Endodermal cell (in vitro differentiated cells): ENCODE data around the gene DUOX1. TPM values are rescaled to one million over a fixed set of nuclear protein-coding genes. Genes with fewer than 3 reads are reported as not detected.

ENCODE experiments used
- DNase-seq: peaks from one replicate; pipeline ENCODE4 v3.0.0-alpha.2; 2017
- H3K27ac ChIP-seq: 2 replicates; pipeline ENCODE4 v1.5.1; 2013; ENCODE audit warnings: mild to moderate bottlenecking, low read depth, low read length, moderate library complexity
- H3K27me3 ChIP-seq: 2 replicates; pipeline ENCODE4 v1.6.1; 2013; ENCODE audit warnings: mild to moderate bottlenecking, low read length, moderate library complexity; ENCODE audit not compliant: insufficient read depth, control insufficient read depth, poor library complexity, severe bottlenecking
- H3K36me3 ChIP-seq: 2 replicates; pipeline ENCODE4 v1.7.0; 2013; ENCODE audit warnings: mild to moderate bottlenecking, low read length, moderate library complexity; ENCODE audit not compliant: control insufficient read depth, insufficient read depth
- H3K4me1 ChIP-seq: one replicate; pipeline ENCODE4 v1.7.0; 2013; ENCODE audit warnings: low read length; ENCODE audit not compliant: control insufficient read depth, insufficient read depth
- H3K4me3 ChIP-seq: 2 replicates; pipeline ENCODE4 v1.5.1; 2013; ENCODE audit warnings: mild to moderate bottlenecking, low read length, moderate library complexity
- H3K9ac ChIP-seq: 2 replicates; pipeline ENCODE4 v1.6.1; 2013; ENCODE audit warnings: mild to moderate bottlenecking, low read length, moderate library complexity; ENCODE audit not compliant: poor library complexity, severe bottlenecking; ENCODE audit errors: extremely low read depth
- H3K9me3 ChIP-seq: 2 replicates; pipeline ENCODE4 v1.6.1; 2013; ENCODE audit warnings: mild to moderate bottlenecking, low read length, moderate library complexity; ENCODE audit not compliant: control insufficient read depth
- H3K27ac Mint-ChIP-seq: 2 replicates; pipeline ENCODE4 v1.8.0; 2020; ENCODE audit warnings: mixed read lengths
- H3K27me3 Mint-ChIP-seq: 2 replicates; pipeline ENCODE4 v1.8.0; 2021; ENCODE audit warnings: mild to moderate bottlenecking, mixed read lengths; ENCODE audit not compliant: insufficient read depth
- H3K36me3 Mint-ChIP-seq: 2 replicates; pipeline ENCODE4 v1.8.0; 2020; ENCODE audit warnings: low read depth, mixed read lengths
- H3K4me1 Mint-ChIP-seq: 2 replicates; pipeline ENCODE4 v1.8.0; 2020; ENCODE audit warnings: mixed read lengths
- H3K4me3 Mint-ChIP-seq: 2 replicates; pipeline ENCODE4 v1.8.0; 2020; ENCODE audit warnings: mild to moderate bottlenecking, moderate library complexity, mixed read lengths
- H3K9me3 Mint-ChIP-seq: 2 replicates; pipeline ENCODE4 v1.8.0; 2020; ENCODE audit warnings: mild to moderate bottlenecking, mixed read lengths
- WGBS, 2 experiments: methylation state at CpG; one replicate each; pipeline versions ENCODE4 v1.1.5 to v1.1.7; 2013; ENCODE audit warnings: missing lambda C conversion rate in 2 of 2, mixed read lengths in 1 of 2; ENCODE audit not compliant: insufficient coverage in 1 of 2, insufficient read length in 1 of 2; 5-methylcytosine and 5-hydroxymethylcytosine counted together
- total RNA-seq, 2 donors: library from RNA; stranded (reverse); fragmentation: NEBNext Ultra II Directional in 1 of 2; extraction: Animal tissue kit (Norgen Biotek cat#: 25700) in 1 of 2; gene quantifications; 2 replicates in 1 of 2; 3 replicates in 1 of 2; pipeline ENCODE4 v1.2.1, GENCODE V29; 2021
- TF ChIP-seq, protein P1 (sequence below): fragments of 200-600 bp; sonication (generic); conservative IDR thresholded peaks from 2 replicates; pipeline ENCODE4 v1.5.0; 2021; ENCODE audit warnings: antibody characterized with exemption, mild to moderate bottlenecking

Gene DUOX1
- total RNA-seq, 2 donors from 2014 or later, result 1.2 to 1.9 TPM

DNA sequence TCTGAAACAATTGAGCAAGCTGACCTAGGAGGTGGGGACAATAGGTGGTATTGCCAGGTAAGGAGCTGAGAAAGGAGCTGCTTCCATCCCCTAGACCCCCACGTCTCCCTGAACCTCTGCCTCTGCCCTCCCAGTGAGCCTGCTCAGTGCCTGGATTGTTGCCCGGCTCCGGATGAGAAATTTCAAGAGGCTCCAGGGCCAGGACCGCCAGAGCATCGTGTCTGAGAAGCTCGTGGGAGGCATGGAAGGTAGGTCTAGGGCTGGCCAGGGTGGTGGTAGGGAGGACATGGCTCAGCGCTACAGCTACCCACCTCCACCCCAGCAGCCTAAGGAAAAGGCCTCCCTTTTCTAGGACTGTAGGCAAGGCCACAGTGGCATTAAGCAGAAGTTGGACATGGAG, 13.3 kb downstream of the DUOX1 start:
- WGBS, 2 experiments, result 87% methylated on average over 7 of the region's 7 CpGs; no CpG with 5 or more reads in 1 of the 2 experiments
- no peak overlapping the region for H3K27ac Mint-ChIP-seq
- Histone ChIP-seq H3K4me1 (no peaks in the 10 kb centered on the region), H3K4me3 (no peak overlapping the region), H3K36me3 (no peaks in the 10 kb centered on the region), H3K9ac (no peak overlapping the region), H3K9me3 (no peaks in the 10 kb centered on the region), H3K27me3 (peaks cover 8% of the 10 kb centered on the region), H3K27ac (no peak overlapping the region)
- H3K4me3 Mint-ChIP-seq, result no peak overlapping the region
- peaks cover 30% of the 10 kb centered on the region for H3K27me3 Mint-ChIP-seq
- no peak for DNase-seq
- no peaks in the 10 kb centered on the region for H3K36me3 Mint-ChIP-seq
- TF ChIP-seq, protein P1, sequence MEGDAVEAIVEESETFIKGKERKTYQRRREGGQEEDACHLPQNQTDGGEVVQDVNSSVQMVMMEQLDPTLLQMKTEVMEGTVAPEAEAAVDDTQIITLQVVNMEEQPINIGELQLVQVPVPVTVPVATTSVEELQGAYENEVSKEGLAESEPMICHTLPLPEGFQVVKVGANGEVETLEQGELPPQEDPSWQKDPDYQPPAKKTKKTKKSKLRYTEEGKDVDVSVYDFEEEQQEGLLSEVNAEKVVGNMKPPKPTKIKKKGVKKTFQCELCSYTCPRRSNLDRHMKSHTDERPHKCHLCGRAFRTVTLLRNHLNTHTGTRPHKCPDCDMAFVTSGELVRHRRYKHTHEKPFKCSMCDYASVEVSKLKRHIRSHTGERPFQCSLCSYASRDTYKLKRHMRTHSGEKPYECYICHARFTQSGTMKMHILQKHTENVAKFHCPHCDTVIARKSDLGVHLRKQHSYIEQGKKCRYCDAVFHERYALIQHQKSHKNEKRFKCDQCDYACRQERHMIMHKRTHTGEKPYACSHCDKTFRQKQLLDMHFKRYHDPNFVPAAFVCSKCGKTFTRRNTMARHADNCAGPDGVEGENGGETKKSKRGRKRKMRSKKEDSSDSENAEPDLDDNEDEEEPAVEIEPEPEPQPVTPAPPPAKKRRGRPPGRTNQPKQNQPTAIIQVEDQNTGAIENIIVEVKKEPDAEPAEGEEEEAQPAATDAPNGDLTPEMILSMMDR, result no peak
- no peaks in the 10 kb centered on the region for H3K9me3 Mint-ChIP-seq
- no peaks in the 10 kb centered on the region for H3K4me1 Mint-ChIP-seq

DNA sequence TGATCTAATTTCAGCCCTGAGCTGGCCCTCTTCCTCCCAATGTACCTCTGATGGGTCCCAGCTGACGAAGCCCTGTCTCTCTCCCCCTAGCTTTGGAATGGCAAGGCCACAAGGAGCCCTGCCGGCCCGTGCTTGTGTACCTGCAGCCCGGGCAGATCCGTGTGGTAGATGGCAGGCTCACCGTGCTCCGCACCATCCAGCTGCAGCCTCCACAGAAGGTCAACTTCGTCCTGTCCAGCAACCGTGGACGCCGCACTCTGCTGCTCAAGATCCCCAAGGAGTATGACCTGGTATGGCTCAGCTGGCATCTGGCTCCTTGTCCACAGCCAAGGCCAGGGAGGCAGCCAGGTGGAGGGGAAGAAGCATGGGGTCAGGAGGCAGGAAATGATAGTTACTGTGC, 14.2 kb downstream of the DUOX1 start:
- no peak overlapping the region for H3K9ac ChIP-seq
- H3K4me1 ChIP-seq, result no peaks in the 10 kb centered on the region
- Mint-ChIP-seq H3K9me3 (no peaks in the 10 kb centered on the region), H3K27me3 (peaks cover 26% of the 10 kb centered on the region), H3K4me3 (no peak overlapping the region), H3K4me1 (peaks cover 4% of the 10 kb centered on the region), H3K27ac (no peak overlapping the region), H3K36me3 (no peaks in the 10 kb centered on the region)
- no peak overlapping the region for H3K4me3 ChIP-seq
- no peaks in the 10 kb centered on the region for H3K9me3 ChIP-seq
- H3K27ac ChIP-seq, result no peak overlapping the region
- no peak for DNase-seq
- WGBS, 2 experiments, result 93 to 94% methylated on average over 6 to 11 of the region's 11 CpGs
- no peaks in the 10 kb centered on the region for H3K36me3 ChIP-seq
- H3K27me3 ChIP-seq, result no peaks in the 10 kb centered on the region
- TF ChIP-seq, protein P1, result no peak

DNA sequence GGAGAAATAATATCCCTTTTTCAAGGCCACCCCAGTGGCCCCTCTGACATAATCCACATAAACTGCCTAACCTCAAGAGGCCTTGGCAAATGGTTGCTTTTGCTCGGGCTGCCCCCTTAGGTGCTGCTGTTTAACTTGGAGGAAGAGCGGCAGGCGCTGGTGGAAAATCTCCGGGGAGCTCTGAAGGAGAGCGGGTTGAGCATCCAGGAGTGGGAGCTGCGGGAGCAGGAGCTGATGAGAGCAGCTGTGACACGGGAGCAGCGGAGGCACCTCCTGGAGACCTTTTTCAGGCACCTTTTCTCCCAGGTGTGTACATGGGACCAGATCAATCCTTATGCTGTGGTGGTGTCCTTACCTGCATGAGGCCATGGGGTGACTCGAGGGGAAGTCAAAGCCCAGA, 15.0 kb downstream of the DUOX1 start:
- Mint-ChIP-seq H3K9me3 (no peaks in the 10 kb centered on the region), H3K27ac (no peak overlapping the region), H3K4me1 (peaks cover 7% of the 10 kb centered on the region), H3K36me3 (no peaks in the 10 kb centered on the region), H3K27me3 (peaks cover 24% of the 10 kb centered on the region), H3K4me3 (no peak overlapping the region)
- H3K4me1 ChIP-seq, result peaks cover 2% of the 10 kb centered on the region
- no peak for DNase-seq
- TF ChIP-seq, protein P1, result no peak
- H3K27me3 ChIP-seq, result no peaks in the 10 kb centered on the region
- no peaks in the 10 kb centered on the region for H3K36me3 ChIP-seq
- H3K9me3 ChIP-seq, result no peaks in the 10 kb centered on the region
- no peak overlapping the region for H3K27ac ChIP-seq
- no peak overlapping the region for H3K4me3 ChIP-seq
- H3K9ac ChIP-seq, result no peak overlapping the region
- 88 to 94% methylated on average over 8 to 9 of the region's 9 CpGs for WGBS, 2 experiments
